HG03060 (cell line): ENCODE results near the gene HSFX3.
A peak's percentile ranks its signal among the peaks of the same experiment; 100 is the strongest.
"Not testable (repeated sequence)": the region's sequence is repeated elsewhere in the genome, so short reads cannot be mapped to it uniquely, and the experiment has no call there.

Experiments
- ATAC-seq: cut with Tn5 transposase; IDR thresholded peaks from one replicate; pipeline ENCODE4 v1.9.1; 2021; ENCODE audit warnings: low read depth, moderate number of reproducible peaks; ENCODE audit not compliant: unreplicated experiment

Gene HSFX3, protein sequence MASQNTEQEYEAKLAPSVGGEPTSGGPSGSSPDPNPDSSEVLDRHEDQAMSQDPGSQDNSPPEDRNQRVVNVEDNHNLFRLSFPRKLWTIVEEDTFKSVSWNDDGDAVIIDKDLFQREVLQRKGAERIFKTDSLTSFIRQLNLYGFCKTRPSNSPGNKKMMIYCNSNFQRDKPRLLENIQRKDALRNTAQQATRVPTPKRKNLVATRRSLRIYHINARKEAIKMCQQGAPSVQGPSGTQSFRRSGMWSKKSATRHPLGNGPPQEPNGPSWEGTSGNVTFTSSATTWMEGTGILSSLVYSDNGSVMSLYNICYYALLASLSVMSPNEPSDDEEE

DNA sequence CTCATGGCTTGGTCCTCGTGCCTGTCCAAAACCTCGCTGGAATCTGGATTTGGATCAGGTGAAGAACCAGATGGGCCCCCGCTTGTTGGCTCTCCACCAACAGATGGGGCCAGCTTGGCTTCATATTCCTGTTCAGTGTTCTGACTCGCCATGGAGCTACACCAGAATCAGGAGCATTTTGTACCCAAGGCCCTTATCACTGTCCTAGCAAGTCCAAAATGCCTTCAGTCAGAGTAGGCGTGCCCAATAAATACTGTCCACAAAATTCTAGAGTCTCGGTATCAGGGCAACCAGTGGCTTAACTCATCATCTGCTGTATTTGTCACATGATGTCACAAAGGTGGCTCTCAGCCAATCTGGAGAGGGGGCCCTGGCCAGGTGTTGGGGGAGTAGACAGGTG lies at the start of gene HSFX3:
Gene HSFX3 (minus strand): TSS at position 224 of the 400 bp plus-strand sequence. CDS start 72 bp downstream, at position 152.
- not testable (repeated sequence) for ATAC-seq

DNA sequence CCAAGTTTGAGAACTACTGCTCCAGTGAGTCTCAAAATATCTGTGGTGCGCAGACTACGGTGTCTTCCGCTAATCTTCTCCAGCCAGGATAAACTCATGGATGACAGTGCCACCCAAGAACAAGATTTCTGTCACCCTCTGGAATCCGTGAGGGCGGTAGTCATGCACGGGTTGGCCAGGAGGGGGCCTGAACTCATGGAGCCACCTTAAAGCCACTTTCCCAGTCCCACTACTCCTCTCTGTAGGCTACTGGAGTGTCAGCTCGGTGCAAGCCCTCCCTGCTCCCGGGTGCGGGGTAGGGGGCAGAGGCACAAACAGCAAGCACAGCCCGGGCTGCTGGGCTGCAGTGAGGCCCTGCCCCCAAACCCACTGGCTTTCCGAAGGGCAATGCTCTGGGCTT lies 48.9 kb upstream of the HSFX3 start:
- not testable (repeated sequence) for ATAC-seq

- ATAC-seq: not testable (repeated sequence)
Observed at GRCh38 chrX:149595943-149596342, 46.2 kb upstream of the HSFX3 start.

DNA sequence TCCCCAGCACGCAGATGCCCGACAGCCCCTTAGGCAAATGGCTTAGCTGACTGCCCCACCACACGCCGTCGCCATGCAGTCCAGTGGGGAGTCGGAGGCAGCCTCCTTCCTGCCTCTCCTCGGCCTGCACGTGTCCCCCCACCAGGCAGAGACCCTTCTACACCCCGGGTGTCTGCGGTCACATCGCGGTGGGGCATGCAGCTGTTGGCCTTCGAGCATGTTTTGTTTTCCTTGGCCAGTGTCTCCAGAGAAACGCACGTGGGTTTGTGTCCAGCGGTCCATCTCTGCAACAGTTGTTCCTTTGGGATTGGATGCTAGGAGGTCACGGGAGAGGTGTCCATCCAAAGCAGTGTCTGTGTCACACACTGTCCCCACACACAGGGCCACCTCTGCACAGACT lies 45.5 kb upstream of the HSFX3 start, which contains the start of gene HSFX2:
Gene HSFX2 (minus strand): TSS at position 101 of the 400 bp plus-strand sequence. CDS start 614 bp downstream, outside the sequence.
- ATAC-seq: not testable (repeated sequence)

DNA sequence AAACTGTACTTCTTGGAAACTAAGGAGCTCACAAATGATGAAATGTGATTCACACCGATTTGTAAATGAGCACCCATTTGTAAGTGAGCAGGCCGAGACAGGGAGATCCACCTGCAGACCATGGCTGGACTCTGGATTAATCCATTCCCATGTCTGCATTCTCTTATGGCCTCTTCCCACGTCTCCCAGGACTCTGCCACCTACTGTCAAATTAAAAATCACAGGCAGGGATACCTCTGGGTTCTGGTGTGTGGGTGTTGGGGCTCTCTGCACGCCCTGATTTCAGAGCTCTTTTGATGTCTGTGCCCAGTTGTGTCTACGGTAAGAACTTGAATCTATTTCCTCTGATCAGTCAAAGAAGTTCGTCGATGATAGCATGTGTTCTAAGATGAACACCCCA lies 41.3 kb upstream of the HSFX3 start:
- ATAC-seq: not testable (repeated sequence)

- ATAC-seq: not testable (repeated sequence)
Observed at GRCh38 chrX:149587359-149587758, 37.6 kb upstream of the HSFX3 start, which contains the start of gene MAGEA9B. Gene MAGEA9B (minus strand): TSS chrX:149587459. CDS start chrX:149583179, 4,280 bp downstream.

- ATAC-seq: not testable (repeated sequence)
Observed at GRCh38 chrX:149585631-149586030, 35.9 kb upstream of the HSFX3 start.

- peak; percentile 99 for ATAC-seq
Observed at GRCh38 chrX:149573456-149573855, 23.7 kb upstream of the HSFX3 start.

DNA sequence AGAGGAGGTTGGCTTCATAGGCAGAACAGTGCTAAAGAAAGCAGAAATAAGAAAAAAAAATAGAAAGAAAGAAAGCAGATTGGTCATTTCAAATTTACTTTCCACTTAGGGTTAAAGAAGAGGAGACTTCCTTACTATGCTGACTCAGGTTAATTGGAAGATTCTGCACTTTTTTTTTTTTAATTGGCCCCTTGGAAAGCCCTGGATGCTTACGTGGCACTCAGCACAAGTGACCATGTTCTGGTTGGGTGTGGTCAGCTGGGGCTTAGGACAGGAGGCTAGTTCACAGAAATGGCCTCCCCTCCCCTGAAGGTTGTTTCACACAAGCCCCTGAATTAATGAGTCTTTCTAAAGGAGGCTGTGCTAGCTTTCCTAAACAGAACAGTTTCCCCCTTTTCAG lies 23.0 kb upstream of the HSFX3 start:
- no peak for ATAC-seq

DNA sequence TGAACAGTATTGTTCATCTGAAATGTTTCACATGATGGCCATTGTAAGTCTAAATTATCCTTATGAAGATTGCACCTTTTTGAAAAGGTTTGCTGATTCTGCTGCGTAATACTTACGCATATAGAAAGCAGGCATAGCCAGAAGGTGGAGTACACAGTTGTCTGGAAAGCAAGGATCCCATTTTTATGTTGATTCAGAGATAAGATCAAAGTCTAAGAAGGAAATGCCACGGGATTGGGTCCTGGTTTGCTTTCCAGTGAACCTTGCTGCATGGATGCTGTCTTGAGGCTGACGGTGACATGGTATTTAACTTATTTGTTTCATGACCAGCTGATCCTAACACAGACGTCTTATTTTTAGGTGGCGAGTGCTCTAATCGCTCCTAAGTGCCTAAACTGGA lies 22.0 kb upstream of the HSFX3 start:
- no peak for ATAC-seq

DNA sequence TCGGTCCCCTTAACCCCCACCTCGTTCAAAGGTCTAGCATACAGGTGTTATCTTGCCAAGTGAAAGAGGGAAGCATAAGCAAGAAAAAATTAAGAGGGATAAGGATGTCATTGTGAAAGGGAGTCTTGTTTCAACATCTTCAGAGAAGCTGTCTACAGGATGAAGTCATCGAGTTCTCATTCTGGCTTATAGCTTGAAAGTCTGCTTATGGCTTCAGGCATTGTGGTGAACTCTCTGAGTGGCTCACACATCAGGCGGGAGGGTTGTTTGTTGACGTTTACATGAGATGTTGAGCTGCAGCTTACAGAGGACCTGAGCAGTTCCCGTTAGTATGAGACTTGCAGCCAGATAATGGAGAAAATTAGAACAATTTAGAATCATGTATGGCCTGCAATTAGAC lies 20.9 kb upstream of the HSFX3 start:
- ATAC-seq: no peak

- ATAC-seq: no peak
Observed at GRCh38 chrX:149569770-149570169, 20.0 kb upstream of the HSFX3 start.

DNA sequence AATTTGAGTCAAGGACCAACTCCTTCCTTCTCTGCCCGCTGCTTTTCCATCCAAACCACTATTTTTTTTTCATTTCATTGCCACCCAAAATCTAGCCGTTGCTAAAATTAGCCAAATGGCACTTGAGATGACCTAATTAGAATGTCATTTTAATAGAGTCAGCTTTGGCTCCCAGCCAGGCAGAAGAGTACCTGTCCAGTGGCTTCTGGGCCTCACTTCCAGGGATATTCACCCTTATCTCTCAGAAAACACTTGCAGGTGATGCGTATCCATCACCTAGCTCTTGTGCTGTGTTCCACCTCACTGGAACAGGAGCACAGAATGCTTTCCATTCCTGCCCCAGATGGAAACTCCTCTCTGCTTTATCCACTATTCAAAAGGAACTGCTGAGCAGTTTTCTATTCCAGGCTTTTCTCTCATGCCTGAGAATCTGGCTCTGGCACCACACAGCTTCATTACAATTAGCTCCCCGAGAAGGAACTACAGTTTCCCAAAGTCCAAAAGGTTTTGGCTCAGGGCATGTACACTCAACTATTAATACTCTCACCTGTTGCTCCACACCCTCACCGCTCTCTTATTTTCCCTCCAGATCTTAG lies 19.1 kb upstream of the HSFX3 start:
- ATAC-seq: no peak

- ATAC-seq: no peak
Observed at GRCh38 chrX:149567621-149568417, 18.1 kb upstream of the HSFX3 start.

- no peak for ATAC-seq
Observed at GRCh38 chrX:149563359-149563758, 13.6 kb upstream of the HSFX3 start.

- ATAC-seq: not testable (repeated sequence)
Observed at GRCh38 chrX:149555251-149555650, 5.5 kb upstream of the HSFX3 start.

- ATAC-seq: not testable (repeated sequence)
Observed at GRCh38 chrX:149551939-149552248, 2.2 kb upstream of the HSFX3 start.

GRCh38 chrX:149551245-149551938 lies 1.7 kb upstream of the HSFX3 start:
- not testable (repeated sequence) for ATAC-seq

DNA sequence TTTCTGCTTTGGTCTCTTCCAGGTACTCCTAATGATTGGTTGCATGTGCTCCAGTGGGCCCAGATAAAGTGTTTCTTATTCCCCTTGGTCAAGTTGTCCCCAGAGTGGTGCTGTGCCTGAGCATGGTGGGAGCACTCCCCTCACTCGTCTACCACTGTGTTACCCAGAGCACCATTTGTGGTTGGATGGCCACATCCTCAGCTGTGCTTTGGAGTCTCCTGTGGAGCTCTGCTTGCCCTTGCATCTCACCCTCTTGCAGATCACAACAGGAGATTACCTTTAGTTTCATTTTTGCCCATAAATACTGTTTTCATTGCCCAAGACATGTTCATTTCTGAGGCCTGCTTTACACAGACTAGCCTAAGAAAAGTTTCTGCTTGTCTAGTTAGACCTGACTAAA lies 730 bp upstream of the HSFX3 start:
- not testable (repeated sequence) for ATAC-seq

GRCh38 chrX:149547782-149548181 lies 1.9 kb downstream of the HSFX3 start:
- not testable (repeated sequence) for ATAC-seq
